ENCODE measurements around the gene SGMS1.

The SGMS1 gene

DNA sequence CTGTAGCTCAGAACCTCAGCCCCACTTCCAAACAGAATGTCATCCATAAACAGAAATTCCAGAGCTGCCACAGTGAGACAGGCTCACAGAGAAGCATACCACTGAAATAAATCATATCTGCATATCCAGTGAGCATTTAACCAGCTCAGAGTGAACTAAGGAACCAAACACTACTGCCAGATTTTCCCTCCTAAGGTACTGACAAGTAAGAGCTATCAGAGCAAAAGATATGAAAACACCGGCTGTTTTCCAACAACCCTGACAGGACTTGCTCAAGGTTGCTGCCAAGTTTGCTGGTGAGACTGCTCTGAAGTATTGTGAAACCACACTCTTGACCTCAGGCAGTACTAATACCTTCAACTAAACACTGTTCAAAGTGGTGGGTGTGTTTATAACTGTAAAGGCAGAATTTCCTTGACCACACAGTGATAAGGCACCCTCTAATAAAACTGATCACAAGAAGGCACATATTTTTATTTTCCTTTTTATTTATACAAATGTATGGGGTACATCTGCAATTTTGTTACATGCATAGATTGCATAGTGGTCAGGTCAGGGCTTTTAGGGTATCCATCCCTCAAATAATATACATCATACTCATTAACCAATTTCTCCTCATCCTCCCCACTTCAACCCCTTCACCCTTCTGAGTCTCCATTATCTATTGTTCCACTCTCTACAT lies 18.3 kb downstream of the SGMS1 start:
- TF ChIP-seq RARB (CRISPR knock-in tag; IDR thresholded peaks at IDR 0.05): no peak
- TF ChIP-seq, protein P1, sequence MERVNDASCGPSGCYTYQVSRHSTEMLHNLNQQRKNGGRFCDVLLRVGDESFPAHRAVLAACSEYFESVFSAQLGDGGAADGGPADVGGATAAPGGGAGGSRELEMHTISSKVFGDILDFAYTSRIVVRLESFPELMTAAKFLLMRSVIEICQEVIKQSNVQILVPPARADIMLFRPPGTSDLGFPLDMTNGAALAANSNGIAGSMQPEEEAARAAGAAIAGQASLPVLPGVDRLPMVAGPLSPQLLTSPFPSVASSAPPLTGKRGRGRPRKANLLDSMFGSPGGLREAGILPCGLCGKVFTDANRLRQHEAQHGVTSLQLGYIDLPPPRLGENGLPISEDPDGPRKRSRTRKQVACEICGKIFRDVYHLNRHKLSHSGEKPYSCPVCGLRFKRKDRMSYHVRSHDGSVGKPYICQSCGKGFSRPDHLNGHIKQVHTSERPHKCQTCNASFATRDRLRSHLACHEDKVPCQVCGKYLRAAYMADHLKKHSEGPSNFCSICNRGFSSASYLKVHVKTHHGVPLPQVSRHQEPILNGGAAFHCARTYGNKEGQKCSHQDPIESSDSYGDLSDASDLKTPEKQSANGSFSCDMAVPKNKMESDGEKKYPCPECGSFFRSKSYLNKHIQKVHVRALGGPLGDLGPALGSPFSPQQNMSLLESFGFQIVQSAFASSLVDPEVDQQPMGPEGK (CRISPR knock-in tag; IDR thresholded peaks at IDR 0.05; ENCODE audit: borderline replicate concordance): no peak
- peak; percentile 82 for TF ChIP-seq ISL1 (CRISPR knock-in tag; IDR thresholded peaks at IDR 0.05)
- no peak for TF ChIP-seq ZNF70 (CRISPR knock-in tag; IDR thresholded peaks at IDR 0.05)
- TF ChIP-seq TCF4 (CRISPR knock-in tag; IDR thresholded peaks at IDR 0.05; ENCODE audit: borderline replicate concordance): 0 out of 2 replicates have a peak, but pooled peaks have one; percentile 5
- TF ChIP-seq OSR1 (CRISPR knock-in tag; IDR thresholded peaks at IDR 0.05): no peak
- ATAC-seq: peak; percentile 90

DNA sequence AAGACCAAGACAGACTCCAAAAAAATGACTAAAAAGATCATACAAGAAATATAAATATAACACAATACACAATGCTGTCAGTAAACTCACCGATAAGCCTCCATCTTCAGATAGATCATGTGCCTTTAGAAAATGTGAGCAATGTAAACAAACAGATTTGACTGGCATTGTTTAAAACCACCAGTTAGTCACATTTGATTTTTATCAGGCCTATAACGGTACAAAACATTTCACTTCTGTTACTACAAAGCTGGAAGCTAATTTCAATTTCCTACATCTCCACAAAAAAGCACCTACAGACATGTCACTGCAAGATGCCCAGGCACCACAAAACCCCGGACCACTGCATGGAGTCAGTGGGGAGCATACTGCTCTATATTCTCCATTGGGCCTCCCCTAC lies 18.9 kb downstream of the SGMS1 start:
- peak; percentile 33 for ATAC-seq
- TF ChIP-seq PPARA (CRISPR knock-in tag; IDR thresholded peaks at IDR 0.05; ENCODE audit: borderline replicate concordance) (no peak), BACH2 (CRISPR knock-in tag; IDR thresholded peaks at IDR 0.05; ENCODE audit: borderline replicate concordance) (no peak), CSDC2 (CRISPR knock-in tag; IDR thresholded peaks at IDR 0.05) (no peak), ZFP3 (CRISPR knock-in tag; IDR thresholded peaks at IDR 0.05) (no peak), ZC3H10 (CRISPR knock-in tag; IDR thresholded peaks at IDR 0.05) (no peak), TOX (CRISPR knock-in tag; IDR thresholded peaks at IDR 0.05; ENCODE audit: borderline replicate concordance) (no peak), ZNF8 (CRISPR knock-in tag; IDR thresholded peaks at IDR 0.05) (no peak), ESRRG (CRISPR knock-in tag; IDR thresholded peaks at IDR 0.05) (no peak), ISL1 (CRISPR knock-in tag; IDR thresholded peaks at IDR 0.05) (no peak), GLIS3 (CRISPR knock-in tag; IDR thresholded peaks at IDR 0.05) (no peak), ZNF565 (CRISPR knock-in tag; conservative IDR thresholded peaks at IDR 0.05; ENCODE audit: low read depth) (no peak)
- TF ChIP-seq, protein P2, sequence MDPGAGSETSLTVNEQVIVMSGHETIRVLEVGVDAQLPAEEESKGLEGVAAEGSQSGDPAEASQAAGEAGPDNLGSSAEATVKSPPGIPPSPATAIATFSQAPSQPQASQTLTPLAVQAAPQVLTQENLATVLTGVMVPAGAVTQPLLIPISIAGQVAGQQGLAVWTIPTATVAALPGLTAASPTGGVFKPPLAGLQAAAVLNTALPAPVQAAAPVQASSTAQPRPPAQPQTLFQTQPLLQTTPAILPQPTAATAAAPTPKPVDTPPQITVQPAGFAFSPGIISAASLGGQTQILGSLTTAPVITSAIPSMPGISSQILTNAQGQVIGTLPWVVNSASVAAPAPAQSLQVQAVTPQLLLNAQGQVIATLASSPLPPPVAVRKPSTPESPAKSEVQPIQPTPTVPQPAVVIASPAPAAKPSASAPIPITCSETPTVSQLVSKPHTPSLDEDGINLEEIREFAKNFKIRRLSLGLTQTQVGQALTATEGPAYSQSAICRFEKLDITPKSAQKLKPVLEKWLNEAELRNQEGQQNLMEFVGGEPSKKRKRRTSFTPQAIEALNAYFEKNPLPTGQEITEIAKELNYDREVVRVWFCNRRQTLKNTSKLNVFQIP (CRISPR knock-in tag; IDR thresholded peaks at IDR 0.05; ENCODE audit: borderline replicate concordance, low read depth): no peak
- TF ChIP-seq, protein P3, sequence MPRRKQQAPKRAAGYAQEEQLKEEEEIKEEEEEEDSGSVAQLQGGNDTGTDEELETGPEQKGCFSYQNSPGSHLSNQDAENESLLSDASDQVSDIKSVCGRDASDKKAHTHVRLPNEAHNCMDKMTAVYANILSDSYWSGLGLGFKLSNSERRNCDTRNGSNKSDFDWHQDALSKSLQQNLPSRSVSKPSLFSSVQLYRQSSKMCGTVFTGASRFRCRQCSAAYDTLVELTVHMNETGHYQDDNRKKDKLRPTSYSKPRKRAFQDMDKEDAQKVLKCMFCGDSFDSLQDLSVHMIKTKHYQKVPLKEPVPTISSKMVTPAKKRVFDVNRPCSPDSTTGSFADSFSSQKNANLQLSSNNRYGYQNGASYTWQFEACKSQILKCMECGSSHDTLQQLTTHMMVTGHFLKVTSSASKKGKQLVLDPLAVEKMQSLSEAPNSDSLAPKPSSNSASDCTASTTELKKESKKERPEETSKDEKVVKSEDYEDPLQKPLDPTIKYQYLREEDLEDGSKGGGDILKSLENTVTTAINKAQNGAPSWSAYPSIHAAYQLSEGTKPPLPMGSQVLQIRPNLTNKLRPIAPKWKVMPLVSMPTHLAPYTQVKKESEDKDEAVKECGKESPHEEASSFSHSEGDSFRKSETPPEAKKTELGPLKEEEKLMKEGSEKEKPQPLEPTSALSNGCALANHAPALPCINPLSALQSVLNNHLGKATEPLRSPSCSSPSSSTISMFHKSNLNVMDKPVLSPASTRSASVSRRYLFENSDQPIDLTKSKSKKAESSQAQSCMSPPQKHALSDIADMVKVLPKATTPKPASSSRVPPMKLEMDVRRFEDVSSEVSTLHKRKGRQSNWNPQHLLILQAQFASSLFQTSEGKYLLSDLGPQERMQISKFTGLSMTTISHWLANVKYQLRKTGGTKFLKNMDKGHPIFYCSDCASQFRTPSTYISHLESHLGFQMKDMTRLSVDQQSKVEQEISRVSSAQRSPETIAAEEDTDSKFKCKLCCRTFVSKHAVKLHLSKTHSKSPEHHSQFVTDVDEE (CRISPR knock-in tag; IDR thresholded peaks at IDR 0.05): no peak
- TF ChIP-seq, protein P4, sequence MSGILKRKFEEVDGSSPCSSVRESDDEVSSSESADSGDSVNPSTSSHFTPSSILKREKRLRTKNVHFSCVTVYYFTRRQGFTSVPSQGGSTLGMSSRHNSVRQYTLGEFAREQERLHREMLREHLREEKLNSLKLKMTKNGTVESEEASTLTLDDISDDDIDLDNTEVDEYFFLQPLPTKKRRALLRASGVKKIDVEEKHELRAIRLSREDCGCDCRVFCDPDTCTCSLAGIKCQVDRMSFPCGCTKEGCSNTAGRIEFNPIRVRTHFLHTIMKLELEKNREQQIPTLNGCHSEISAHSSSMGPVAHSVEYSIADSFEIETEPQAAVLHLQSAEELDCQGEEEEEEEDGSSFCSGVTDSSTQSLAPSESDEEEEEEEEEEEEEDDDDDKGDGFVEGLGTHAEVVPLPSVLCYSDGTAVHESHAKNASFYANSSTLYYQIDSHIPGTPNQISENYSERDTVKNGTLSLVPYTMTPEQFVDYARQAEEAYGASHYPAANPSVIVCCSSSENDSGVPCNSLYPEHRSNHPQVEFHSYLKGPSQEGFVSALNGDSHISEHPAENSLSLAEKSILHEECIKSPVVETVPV (CRISPR knock-in tag; IDR thresholded peaks at IDR 0.05): no peak
- TF ChIP-seq, protein P5, sequence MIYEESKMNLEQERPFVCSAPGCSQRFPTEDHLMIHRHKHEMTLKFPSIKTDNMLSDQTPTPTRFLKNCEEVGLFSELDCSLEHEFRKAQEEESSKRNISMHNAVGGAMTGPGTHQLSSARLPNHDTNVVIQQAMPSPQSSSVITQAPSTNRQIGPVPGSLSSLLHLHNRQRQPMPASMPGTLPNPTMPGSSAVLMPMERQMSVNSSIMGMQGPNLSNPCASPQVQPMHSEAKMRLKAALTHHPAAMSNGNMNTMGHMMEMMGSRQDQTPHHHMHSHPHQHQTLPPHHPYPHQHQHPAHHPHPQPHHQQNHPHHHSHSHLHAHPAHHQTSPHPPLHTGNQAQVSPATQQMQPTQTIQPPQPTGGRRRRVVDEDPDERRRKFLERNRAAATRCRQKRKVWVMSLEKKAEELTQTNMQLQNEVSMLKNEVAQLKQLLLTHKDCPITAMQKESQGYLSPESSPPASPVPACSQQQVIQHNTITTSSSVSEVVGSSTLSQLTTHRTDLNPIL (CRISPR knock-in tag; IDR thresholded peaks at IDR 0.05; ENCODE audit: low read depth): no peak

DNA sequence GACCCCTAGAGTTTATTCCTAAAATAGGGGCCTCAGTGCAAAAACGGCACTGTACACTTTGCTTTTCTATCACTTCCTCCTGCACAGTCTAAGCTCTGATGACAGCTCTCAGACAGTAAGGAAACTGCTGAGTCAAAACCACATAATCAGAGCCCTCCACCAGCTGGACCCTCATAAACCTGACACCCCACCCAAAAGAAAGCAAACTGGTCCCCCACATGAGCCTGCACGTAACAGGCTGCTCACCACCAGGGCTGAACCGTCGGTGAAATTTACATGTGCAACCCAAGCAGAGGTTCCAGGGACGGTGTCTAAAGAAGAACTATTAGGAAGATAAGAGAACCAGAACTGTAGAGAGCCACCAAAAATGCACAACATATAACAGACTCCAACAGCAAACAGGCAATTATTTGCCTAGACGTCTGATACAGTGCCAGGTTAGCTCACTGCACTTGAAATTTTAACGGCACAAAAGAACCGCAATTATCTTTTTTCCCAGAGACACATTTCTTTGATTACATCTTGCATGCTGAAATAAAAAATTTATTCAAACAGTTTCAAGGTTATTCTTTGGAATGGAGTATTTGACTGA lies 19.6 kb downstream of the SGMS1 start:
- peak; percentile 70 for ATAC-seq
- TF ChIP-seq ZNF70 (CRISPR knock-in tag; IDR thresholded peaks at IDR 0.05) (peak; percentile 66), ZNF8 (CRISPR knock-in tag; IDR thresholded peaks at IDR 0.05) (no peak), BACH2 (CRISPR knock-in tag; IDR thresholded peaks at IDR 0.05; ENCODE audit: borderline replicate concordance) (no peak), ISL1 (CRISPR knock-in tag; IDR thresholded peaks at IDR 0.05) (peak; percentile 52; the same call in 1 of the 2 replicates), CSDC2 (CRISPR knock-in tag; IDR thresholded peaks at IDR 0.05) (no peak), ESRRG (CRISPR knock-in tag; IDR thresholded peaks at IDR 0.05) (no peak), ZFP3 (CRISPR knock-in tag; IDR thresholded peaks at IDR 0.05) (0 out of 2 replicates have a peak, but pooled peaks have one; percentile 12), ZC3H10 (CRISPR knock-in tag; IDR thresholded peaks at IDR 0.05) (no peak), RARB (CRISPR knock-in tag; IDR thresholded peaks at IDR 0.05) (no peak)
- TF ChIP-seq, protein P3 (CRISPR knock-in tag; IDR thresholded peaks at IDR 0.05): 0 out of 2 replicates have a peak, but pooled peaks have one; percentile 19
- TF ChIP-seq, protein P4 (CRISPR knock-in tag; IDR thresholded peaks at IDR 0.05): no peak
- TF ChIP-seq, protein P5 (CRISPR knock-in tag; IDR thresholded peaks at IDR 0.05; ENCODE audit: low read depth): no peak

Data from SK-N-SH treated with all-trans-retinoic acid at 6 μM for 48 hours (cell line).